GM23338 (cell line): Measurements from ENCODE around the gene WWOX.
A peak's percentile ranks its signal among the peaks of the same experiment; 100 is the strongest.

Experiments used
- CREB1 ChIP-seq: fragments of 250-450 bp; sonication (Bioruptor Pico); IDR thresholded peaks from 2 replicates; pipeline ENCODE4 v1.5.0; 2020; ENCODE audit warnings: low read depth, mild to moderate bottlenecking, moderate library complexity
- EZH2 ChIP-seq: fragments of 200-600 bp; sonication (generic); IDR thresholded peaks from one replicate; pipeline ENCODE4 v1.8.0; 2017; ENCODE audit warnings: antibody characterized with exemption, mild to moderate bottlenecking, low read depth; ENCODE audit not compliant: unreplicated experiment
- EZH2phosphoT487 ChIP-seq: fragments of 200-600 bp; sonication (generic); IDR thresholded peaks from one replicate; pipeline ENCODE4 v1.8.1; 2018; ENCODE audit warnings: antibody characterized with exemption; ENCODE audit not compliant: unreplicated experiment
- JUNB ChIP-seq: IDR thresholded peaks from one replicate; pipeline ENCODE4 v1.6.1; 2016; ENCODE audit warnings: antibody characterized with exemption; ENCODE audit not compliant: unreplicated experiment
- POLR2AphosphoS5 ChIP-seq: IDR thresholded peaks from 2 replicates; pipeline ENCODE4 v1.6.1; 2016; ENCODE audit warnings: antibody characterized with exemption, low read depth
- STAT1 ChIP-seq: IDR thresholded peaks from one replicate; pipeline ENCODE4 v1.6.1; 2016; ENCODE audit warnings: antibody characterized with exemption; ENCODE audit not compliant: unreplicated experiment
- TF ChIP-seq, protein P1 (sequence below), 2 experiments: fragments of 200-600 bp in 1 of 2; sonication (generic) in 1 of 2; conservative IDR thresholded peaks; 2 replicates each; pipeline versions ENCODE4 v1.5.1 to v1.6.1; 2016 to 2017; ENCODE audit warnings: antibody characterized with exemption in 2 of 2, low read depth in 2 of 2, mild to moderate bottlenecking in 2 of 2, moderate library complexity in 1 of 2
- TF ChIP-seq, protein P2 (sequence below): IDR thresholded peaks from one replicate; pipeline ENCODE4 v1.6.1; 2018; ENCODE audit warnings: antibody characterized with exemption; ENCODE audit not compliant: unreplicated experiment
- TF ChIP-seq, protein P3 (sequence below): IDR thresholded peaks from 2 replicates; pipeline ENCODE4 v1.6.1; 2016; ENCODE audit warnings: antibody characterized with exemption

DNA sequence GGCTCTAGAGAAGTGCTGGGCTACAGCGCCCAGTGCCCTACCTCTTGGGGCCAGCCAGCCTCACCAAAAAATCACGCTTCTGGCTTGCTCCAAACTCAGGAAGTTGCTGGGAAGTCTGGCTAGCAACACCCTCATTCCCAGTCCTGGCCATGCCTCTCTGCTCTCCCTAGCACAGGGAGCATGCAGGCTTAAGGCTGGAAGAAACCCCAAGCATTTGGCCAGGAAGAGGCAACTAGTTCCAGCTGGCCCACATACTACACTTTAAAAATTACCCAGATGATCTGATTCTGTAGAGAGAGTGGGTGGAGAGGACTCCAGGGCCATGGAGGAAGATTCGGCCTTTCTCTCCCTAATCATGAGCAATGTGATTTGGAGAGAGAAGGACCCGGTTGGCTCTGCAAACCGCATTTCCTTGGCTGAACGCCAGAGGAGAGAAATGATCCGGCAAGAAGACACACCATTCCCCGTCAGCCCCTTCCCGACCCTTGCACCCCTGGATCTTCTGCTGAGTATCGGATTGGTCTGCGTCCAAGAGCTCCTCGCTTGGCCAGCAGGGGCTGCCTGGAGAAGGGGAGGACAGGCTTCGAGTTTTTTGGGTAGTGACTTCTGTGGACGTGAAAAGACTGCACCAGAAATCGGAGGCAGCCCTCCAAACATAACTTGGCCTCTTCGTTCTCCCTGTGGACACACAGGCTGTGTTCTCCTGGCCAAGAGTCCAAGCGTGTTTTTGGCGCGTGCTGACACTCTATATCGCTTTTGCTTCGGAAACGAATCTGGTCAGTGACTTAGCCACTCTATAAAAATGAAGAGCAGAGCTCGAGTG lies 406.3 kb downstream of the WWOX start:
- TF ChIP-seq, protein P1, sequence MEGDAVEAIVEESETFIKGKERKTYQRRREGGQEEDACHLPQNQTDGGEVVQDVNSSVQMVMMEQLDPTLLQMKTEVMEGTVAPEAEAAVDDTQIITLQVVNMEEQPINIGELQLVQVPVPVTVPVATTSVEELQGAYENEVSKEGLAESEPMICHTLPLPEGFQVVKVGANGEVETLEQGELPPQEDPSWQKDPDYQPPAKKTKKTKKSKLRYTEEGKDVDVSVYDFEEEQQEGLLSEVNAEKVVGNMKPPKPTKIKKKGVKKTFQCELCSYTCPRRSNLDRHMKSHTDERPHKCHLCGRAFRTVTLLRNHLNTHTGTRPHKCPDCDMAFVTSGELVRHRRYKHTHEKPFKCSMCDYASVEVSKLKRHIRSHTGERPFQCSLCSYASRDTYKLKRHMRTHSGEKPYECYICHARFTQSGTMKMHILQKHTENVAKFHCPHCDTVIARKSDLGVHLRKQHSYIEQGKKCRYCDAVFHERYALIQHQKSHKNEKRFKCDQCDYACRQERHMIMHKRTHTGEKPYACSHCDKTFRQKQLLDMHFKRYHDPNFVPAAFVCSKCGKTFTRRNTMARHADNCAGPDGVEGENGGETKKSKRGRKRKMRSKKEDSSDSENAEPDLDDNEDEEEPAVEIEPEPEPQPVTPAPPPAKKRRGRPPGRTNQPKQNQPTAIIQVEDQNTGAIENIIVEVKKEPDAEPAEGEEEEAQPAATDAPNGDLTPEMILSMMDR (conservative IDR thresholded peaks at IDR 0.05; ENCODE audit: low read depth in 2 of 2) = peak; percentile 15 to 37; a peak in 2 of 4 replicates
- TF ChIP-seq EZH2phosphoT487 (no peak), EZH2 (no peak), JUNB (no peak), CREB1 (no peak), STAT1 (no peak), POLR2AphosphoS5 (no peak)
- TF ChIP-seq, protein P2, sequence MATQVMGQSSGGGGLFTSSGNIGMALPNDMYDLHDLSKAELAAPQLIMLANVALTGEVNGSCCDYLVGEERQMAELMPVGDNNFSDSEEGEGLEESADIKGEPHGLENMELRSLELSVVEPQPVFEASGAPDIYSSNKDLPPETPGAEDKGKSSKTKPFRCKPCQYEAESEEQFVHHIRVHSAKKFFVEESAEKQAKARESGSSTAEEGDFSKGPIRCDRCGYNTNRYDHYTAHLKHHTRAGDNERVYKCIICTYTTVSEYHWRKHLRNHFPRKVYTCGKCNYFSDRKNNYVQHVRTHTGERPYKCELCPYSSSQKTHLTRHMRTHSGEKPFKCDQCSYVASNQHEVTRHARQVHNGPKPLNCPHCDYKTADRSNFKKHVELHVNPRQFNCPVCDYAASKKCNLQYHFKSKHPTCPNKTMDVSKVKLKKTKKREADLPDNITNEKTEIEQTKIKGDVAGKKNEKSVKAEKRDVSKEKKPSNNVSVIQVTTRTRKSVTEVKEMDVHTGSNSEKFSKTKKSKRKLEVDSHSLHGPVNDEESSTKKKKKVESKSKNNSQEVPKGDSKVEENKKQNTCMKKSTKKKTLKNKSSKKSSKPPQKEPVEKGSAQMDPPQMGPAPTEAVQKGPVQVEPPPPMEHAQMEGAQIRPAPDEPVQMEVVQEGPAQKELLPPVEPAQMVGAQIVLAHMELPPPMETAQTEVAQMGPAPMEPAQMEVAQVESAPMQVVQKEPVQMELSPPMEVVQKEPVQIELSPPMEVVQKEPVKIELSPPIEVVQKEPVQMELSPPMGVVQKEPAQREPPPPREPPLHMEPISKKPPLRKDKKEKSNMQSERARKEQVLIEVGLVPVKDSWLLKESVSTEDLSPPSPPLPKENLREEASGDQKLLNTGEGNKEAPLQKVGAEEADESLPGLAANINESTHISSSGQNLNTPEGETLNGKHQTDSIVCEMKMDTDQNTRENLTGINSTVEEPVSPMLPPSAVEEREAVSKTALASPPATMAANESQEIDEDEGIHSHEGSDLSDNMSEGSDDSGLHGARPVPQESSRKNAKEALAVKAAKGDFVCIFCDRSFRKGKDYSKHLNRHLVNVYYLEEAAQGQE = no peak
- TF ChIP-seq, protein P3, sequence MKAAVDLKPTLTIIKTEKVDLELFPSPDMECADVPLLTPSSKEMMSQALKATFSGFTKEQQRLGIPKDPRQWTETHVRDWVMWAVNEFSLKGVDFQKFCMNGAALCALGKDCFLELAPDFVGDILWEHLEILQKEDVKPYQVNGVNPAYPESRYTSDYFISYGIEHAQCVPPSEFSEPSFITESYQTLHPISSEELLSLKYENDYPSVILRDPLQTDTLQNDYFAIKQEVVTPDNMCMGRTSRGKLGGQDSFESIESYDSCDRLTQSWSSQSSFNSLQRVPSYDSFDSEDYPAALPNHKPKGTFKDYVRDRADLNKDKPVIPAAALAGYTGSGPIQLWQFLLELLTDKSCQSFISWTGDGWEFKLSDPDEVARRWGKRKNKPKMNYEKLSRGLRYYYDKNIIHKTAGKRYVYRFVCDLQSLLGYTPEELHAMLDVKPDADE = no peak
